Stimulated activated CD4-positive, alpha-beta T cell treated with anti-CD3 and anti-CD28 coated beads, Interleukin-12 subunit alpha, Interleukin-12 subunit beta, amount 100 ng/mL, for 4 hours (primary cell): Measurements from ENCODE around the gene EFNA3.
A peak's percentile ranks its signal among the peaks of the same experiment; 100 is the strongest.

Experiments used
- DNase-seq: peaks from one replicate; pipeline ENCODE4 v3.0.0-alpha.2; 2020

Gene EFNA3

DNA sequence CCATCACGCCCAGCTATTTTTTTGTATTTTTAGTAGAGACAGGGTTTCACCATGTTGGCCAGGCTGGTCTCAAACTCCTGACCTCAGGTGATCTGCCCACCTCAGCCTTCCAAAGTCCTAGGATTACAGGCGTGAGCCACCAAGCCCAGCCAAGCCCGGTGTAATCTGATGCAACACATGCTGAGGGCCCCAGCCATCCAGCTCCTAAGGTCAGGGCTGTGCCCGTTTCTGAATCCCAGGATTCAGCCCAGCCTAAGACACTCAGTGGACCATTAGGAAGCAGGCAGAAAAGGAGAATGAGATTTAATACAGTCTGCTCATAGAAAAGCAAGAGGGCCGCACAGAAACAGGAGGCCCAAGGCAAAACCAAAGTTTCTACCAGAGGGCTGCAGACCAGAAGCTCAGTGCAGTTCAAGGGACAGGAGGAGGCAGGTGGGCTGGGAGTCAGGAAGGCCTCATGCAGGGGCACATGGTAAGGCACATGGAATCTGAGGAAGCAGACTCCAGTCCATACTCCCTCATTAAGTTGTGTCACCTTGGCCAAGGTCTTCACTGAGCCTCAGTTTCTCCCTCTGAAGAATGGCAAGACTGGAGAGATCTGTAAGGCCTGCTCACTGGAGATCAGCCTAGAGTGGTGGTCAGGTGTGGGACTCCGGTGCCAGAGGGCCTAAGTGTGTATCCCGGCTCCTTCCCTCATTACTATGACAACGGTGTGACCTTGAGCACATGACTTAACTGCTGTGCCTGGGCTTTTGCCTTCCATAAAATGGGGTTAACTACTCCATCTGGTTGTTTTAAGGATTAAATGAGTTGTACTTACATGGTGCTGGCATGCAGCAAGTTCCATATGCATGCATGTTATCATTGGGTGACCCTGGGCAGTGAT, 29.9 kb upstream of the EFNA3 start:
- no peak for DNase-seq

DNA sequence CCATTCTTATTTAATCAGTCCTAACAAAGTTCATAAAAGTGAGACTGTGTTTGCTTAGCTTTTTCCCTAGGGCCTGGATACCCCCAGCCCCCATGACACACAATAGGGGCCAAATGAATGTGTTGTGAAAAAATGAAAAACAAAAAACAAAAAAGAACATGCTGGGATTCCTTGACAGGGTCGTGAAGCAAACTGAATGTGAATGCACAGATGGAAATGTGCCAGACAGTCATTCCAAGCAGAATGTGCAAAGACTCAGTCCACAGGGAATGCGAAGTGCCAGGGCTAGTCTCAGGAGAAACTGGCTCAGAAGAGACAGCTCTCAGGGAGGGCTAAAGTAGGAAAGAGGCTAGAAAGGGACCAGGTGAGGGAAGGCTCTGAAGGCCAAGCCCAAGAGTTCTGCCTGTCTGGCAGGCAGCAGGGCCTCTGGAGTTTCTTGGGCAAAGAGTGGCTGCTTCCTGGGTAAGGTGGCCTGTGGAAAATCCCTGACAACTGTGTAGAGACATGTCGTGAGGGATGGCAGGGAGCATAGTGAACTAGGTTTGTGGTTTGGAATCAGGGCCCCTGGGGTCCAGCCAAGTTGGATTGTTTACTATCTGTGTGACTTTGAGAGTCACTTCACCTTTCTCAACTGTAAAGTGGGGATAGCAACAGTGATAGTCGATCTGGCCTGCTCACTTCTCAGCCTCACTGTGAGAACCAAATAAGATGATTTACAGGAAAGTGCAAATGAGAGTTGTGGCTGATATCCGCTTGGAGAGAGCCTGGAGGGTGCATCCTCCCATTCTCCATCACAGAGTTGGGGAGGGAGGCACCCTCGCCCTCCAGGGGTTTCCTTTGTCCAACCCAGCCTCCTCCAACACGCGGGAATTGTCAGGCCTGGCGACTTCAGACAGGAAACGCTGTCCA, 28.7 kb upstream of the EFNA3 start:
- no peak for DNase-seq

DNA sequence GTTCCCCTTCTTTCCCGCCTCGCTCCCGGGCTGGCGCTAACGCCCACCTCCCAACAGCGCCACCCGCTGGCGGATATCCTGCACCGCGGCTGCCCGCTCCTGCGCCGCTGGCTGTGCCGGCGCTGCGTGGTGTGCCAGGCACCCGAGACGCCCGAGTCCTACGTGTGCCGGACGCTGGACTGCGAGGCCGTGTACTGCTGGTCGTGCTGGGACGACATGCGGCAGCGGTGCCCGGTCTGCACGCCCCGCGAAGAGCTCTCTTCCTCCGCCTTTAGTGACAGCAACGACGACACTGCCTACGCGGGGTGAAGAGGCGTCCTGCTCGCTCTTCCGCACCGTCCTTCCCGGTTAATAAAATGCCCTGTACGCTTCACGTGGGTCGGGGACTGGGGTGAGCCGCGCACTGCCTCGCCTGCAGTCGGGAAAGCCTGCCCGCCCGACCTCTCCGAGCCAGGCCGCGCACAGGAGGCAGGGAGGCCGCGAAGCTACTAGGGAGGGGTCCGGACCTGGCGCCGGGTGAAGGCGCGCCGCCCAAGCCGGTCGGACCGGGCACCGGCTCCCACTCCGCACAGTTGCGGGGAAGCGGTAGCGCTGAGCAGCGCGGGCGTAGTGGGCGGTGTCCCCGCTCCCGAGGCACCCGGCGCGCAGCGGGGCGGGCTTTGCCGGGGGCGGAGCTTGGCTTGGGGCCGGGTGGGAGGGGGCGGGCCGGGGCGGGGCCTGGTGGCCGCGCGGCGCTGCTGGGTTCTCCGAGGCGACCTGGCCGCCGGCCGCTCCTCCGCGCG, 27.9 kb upstream of the EFNA3 start, which contains the start of gene ADAM15:
Gene ADAM15 (plus strand): TSS at position 757 of the 782 bp plus-strand sequence. CDS start 71 bp downstream, outside the sequence.
- DNase-seq, result peak; percentile 79

GRCh38 chr1:155051342-155051776, 27.3 kb upstream of the EFNA3 start:
- no peak for DNase-seq

DNA sequence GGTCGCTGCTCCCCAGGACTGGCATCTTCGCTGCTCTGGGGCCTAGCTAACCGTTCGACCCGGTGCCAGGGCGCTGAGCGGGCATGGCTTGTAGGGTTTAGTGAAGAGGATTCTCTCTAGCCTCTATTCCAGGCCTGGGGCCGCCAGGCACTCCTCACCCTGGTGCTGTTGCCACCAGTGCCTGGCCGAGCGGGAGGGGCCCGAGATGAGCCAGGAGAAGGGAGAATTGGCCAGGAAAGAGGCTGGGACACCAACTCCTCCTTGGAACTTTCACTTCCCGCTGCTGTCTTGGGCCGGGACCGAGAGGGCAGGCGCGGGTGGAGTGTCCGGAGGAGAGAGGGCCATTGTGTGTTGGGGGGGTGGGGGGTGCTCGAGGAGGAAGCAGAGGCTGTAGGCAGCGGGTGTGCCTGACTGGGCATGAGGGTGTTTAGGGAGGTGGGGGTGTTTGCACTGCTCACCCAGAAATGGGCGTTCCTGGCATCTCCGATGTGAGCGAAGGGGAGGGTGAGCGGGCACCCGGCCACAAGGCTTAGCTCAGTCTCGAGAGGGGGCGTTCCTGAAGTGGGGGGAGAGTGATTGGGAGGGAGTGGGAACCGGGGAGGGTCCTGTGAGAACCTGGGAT, 26.7 kb upstream of the EFNA3 start:
- DNase-seq, result peak; percentile 42

GRCh38 chr1:155052439-155053395, 25.9 kb upstream of the EFNA3 start:
- DNase-seq, result peak; percentile 18

DNA sequence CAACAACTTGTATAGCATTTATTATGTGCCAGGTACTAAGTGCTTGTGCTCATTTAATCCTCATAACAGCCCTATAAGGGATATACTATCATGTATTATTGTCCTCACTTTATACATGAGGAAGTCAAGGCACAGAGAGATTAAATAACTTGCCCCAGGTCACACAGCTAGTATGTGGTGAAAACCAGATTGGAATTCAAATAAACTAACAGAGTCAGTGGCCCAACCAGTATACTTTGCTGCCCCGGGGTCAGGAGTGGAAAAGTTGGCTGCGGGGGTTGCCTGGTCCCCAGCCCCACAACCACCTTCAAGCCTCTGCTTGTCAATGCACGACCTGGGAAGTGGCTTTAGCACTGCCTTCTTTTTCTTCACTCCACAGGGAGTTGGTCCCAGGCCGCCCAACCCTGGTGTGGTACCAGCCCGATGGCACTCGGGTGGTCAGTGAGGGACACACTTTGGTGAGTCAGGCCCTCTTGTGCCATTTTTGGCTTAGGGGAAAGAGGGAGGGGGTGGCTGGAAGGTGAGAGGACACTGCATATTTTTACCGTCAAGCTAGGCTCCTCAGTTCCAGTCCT, 25.0 kb upstream of the EFNA3 start:
- no peak for DNase-seq

GRCh38 chr1:155057104-155057503, 21.5 kb upstream of the EFNA3 start:
- DNase-seq, result no peak

DNA sequence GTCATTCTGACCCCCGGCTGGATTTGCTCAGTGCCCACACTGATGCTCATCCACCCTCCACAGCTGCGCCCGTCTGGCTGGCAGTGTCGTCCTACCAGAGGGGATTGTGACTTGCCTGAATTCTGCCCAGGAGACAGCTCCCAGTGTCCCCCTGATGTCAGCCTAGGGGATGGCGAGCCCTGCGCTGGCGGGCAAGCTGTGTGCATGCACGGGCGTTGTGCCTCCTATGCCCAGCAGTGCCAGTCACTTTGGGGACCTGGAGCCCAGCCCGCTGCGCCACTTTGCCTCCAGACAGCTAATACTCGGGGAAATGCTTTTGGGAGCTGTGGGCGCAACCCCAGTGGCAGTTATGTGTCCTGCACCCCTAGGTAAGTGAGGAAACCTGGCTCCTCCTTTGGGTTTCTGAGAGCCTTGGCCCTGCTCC, 20.8 kb upstream of the EFNA3 start:
- no peak for DNase-seq

DNA sequence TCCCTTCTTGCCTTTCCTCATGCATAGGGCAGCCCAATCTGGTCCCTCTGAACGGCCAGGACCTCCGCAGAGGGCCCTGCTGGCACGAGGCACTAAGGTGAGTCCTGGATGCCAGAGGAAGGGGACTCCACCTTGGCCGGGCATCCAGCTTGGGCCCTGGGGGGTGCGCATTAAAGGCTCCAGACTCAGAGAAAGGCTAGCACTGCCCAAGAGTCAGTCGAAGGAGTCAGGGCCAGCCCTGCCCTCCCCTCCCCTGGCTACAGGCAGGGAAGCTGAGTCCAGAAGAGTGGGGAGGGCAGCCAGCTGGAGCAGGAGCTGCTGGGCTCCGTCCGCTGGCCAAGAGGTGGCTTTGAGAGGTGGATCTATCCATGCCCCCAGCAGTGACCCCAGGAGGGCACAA, 17.9 kb upstream of the EFNA3 start:
- DNase-seq, result no peak

DNA sequence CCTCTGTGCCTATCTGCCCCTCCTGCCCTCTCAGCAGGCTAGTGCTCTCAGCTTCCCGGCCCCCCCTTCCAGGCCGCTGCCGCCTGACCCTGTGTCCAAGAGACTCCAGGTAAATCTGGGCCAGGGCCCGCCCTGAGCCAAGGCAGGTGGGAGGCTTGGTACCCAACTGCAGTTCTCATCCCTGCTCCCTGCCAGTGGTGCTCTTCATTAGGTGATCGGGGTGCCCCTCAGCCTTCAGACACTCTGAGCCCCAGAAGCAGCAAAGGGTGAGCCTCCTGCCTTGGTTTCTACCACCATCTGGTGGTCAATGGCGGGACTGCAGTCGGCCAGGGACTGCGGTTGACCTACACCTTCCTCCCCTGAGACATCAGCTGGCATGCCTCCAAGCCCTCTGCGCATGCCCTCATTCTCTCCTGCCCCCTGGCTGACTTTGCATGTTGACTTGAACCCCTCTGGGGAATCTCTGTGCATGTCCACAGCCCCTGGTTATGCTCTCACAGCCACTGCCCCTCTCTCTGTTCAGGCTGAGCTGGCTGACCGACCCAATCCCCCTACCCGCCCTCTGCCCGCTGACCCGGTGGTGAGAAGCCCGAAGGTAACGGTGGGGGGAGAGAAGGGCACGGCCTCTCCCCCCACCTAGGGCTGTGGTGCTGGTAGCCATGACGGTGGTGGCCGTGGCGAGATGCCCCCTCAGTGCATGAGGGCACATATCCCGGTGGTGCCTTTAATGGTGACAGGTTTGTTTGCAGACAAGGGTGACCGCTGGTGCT, 17.1 kb upstream of the EFNA3 start:
- peak; percentile 97 for DNase-seq

DNA sequence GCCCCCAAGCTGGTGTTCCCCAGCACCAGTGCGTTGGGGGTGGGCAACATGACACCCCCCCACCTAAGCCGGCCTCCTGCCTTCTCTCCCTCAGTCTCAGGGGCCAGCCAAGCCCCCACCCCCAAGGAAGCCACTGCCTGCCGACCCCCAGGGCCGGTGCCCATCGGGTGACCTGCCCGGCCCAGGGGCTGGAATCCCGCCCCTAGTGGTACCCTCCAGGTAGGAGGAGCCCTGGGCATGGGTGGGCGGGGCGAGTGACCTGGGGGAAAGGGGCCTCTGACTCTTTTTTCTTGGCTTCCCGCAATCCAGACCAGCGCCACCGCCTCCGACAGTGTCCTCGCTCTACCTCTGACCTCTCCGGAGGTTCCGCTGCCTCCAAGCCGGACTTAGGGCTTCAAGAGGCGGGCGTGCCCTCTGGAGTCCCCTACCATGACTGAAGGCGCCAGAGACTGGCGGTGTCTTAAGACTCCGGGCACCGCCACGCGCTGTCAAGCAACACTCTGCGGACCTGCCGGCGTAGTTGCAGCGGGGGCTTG, 16.4 kb upstream of the EFNA3 start:
- DNase-seq, result no peak

GRCh38 chr1:155062702-155063411, 15.8 kb upstream of the EFNA3 start:
- DNase-seq, result peak; percentile 76

GRCh38 chr1:155063550-155064110, 15.0 kb upstream of the EFNA3 start, which contains the start of gene EFNA4:
TSS of gene EFNA4 (plus strand) at chr1:155063740. CDS start at chr1:155063824, 84 bp downstream.
- peak; percentile 78 for DNase-seq

DNA sequence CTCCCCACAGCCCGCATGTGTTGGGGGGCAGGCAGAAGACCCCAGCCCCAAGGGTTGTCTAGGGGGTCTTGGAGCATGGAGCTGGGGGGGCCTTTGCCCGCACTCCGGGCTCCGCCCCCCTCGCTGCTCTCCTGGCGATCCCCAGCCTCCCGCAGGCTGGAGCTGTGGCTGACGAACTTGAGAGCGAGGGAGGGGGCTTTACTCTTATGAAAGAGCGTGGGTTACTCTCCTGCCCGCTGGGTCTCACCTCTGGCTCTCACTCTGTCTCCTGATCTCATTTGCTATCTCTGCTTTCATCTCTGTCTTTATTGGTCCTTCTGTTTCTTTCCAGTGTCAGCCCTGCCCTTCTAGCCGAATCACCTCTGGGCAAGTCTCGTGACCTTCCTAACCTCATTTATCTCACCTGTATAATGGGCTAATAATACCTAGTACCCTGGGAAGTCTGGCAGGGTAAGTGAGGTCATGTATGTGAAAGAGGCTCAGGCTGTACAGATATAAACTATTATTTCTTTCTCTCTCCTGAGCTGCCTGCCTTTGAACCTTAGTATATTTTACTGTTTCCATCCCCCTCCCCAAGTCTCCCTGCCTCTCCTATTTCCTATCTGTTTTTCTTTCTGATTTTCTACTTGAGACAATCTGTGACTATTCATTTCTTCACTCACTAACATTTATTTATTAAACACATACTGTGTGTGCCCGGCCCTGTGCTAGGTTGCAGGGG, 14.4 kb upstream of the EFNA3 start:
- no peak for DNase-seq

GRCh38 chr1:155064832-155065429, 13.7 kb upstream of the EFNA3 start:
- no peak for DNase-seq

DNA sequence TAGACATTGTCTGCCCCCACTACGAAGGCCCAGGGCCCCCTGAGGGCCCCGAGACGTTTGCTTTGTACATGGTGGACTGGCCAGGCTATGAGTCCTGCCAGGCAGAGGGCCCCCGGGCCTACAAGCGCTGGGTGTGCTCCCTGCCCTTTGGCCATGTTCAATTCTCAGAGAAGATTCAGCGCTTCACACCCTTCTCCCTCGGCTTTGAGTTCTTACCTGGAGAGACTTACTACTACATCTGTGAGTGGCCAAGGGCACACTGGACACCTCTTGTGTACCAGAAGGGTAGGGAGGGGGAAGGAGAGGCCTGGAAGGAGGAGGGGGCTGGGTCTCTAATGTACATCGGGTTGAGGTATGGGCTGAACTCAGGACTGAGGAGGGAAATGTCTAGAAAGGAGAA, 11.9 kb upstream of the EFNA3 start:
- no peak for DNase-seq
